Lung (tissue), 12 donors: ENCODE data around the gene PPP2R1A. TPM values are rescaled to one million over a fixed set of nuclear protein-coding genes. Genes with fewer than 3 reads are reported as not detected.

Experiments used
- ATAC-seq: fragments of 200-7000 bp; cut with Tn5 transposase; one replicate; pipeline ENCODE4 v1.9.1; 2020; ENCODE audit warnings: moderate number of reproducible peaks; ENCODE audit not compliant: insufficient read depth, low FRiP score
- DNase-seq, 3 donors: peaks; one replicate each; pipeline ENCODE4 v3.0.0-alpha.2; 2013 to 2017
- H3K27ac ChIP-seq, 2 donors: one replicate each; pipeline ENCODE4 v1.5.1; 2013; ENCODE audit warnings: mild to moderate bottlenecking in 2 of 2, moderate library complexity in 2 of 2, control low read depth in 1 of 2, inconsistent platforms in 1 of 2, low read depth in 1 of 2, low read length in 1 of 2
- H3K27me3 ChIP-seq, 3 donors: one replicate each; pipeline ENCODE4 v1.5.1; 2013; ENCODE audit warnings: low read length in 2 of 3; ENCODE audit not compliant: control insufficient read depth in 3 of 3, insufficient read depth in 3 of 3
- H3K36me3 ChIP-seq, 4 donors: one replicate each; pipeline ENCODE4 v1.5.1; 2013; ENCODE audit warnings: low read length in 4 of 4, mild to moderate bottlenecking in 1 of 4, moderate library complexity in 1 of 4; ENCODE audit not compliant: control insufficient read depth in 4 of 4, insufficient read depth in 4 of 4
- H3K4me1 ChIP-seq, 5 donors: one replicate each; pipeline ENCODE4 v1.5.1; 2013; ENCODE audit warnings: low read length in 5 of 5, mild to moderate bottlenecking in 2 of 5, moderate library complexity in 1 of 5; ENCODE audit not compliant: control insufficient read depth in 5 of 5, insufficient read depth in 5 of 5
- H3K4me3 ChIP-seq: one replicate; pipeline ENCODE4 v1.5.1; 2013; ENCODE audit warnings: mild to moderate bottlenecking, control low read depth, moderate library complexity
- H3K9ac ChIP-seq, 2 donors: one replicate each; pipeline ENCODE4 v1.5.1; 2013; ENCODE audit warnings: low read length in 2 of 2, control low read depth in 1 of 2; ENCODE audit not compliant: insufficient read depth in 1 of 2
- H3K9me3 ChIP-seq, 4 donors: one replicate each; pipeline ENCODE4 v1.5.1; 2013; ENCODE audit warnings: low read length in 3 of 4, mild to moderate bottlenecking in 1 of 4, moderate library complexity in 1 of 4; ENCODE audit not compliant: control insufficient read depth in 4 of 4, insufficient read depth in 3 of 4
- CTCF ChIP-seq: IDR thresholded peaks from 2 replicates; pipeline ENCODE4 v1.5.1; 2012; ENCODE audit warnings: mild to moderate bottlenecking; ENCODE audit errors: control extremely low read depth, extremely low read depth
- WGBS, 2 donors: extraction: QIAGEN DNeasy Blood & Tissue Kit; methylation state at CpG; one replicate each; pipeline ENCODE4 v1.1.7; 2013; 5-methylcytosine and 5-hydroxymethylcytosine counted together
- polyA plus RNA-seq, 2 donors: library from polyadenylated mRNA; stranded (reverse); fragments of 200-250 nt; gene quantifications; one replicate each; pipeline ENCODE4 v1.2.1, GENCODE V29; 2013
- total RNA-seq, 2 donors: library from RNA; depleted of rRNA in 1 of 2; stranded (reverse); fragments of >200 nt in 1 of 2; gene quantifications; one replicate each; pipeline ENCODE4 v1.2.1, GENCODE V29; 2014 to 2021
- donor health status: control.
- donor health status: control.
- donor health status: Bipolar disorder and iron deficiency.
- donor health status: healthy.
- donor health status: DM: yes; HTN: yes; CAD: no.

PPP2R1A gene
- total and polyA plus RNA-seq, 4 donors, result 117 to 250 (median 169) TPM

GRCh38 chr19:52148256-52148655, 41.6 kb upstream of the PPP2R1A start:
- Histone ChIP-seq H3K27ac (no peak overlapping the region), H3K9me3 (peaks cover 0 to 9% (median 2%) of the 10 kb centered on the region in 4 donors), H3K36me3 (peaks cover 0 to 8% (median 1%) of the 10 kb centered on the region in 4 donors), H3K4me3 (no peak overlapping the region), H3K27me3 (no peaks in the 10 kb centered on the region), H3K9ac (no peak overlapping the region), H3K4me1 (no peaks in the 10 kb centered on the region)
- no peak for ATAC-seq
- TF ChIP-seq CTCF, result no peak
- no peak for DNase-seq

GRCh38 chr19:52155596-52156359, 34.1 kb upstream of the PPP2R1A start:
- 98% methylated on average over 15 of the region's 15 CpGs for WGBS, 2 donors
- Histone ChIP-seq H3K9me3 (peaks cover 22 to 45% (median 23%) of the 10 kb centered on the region in 4 donors), H3K9ac (no peak overlapping the region), H3K4me3 (no peak overlapping the region), H3K4me1 (no peaks in the 10 kb centered on the region), H3K36me3 (peaks cover 12 to 48% (median 39%) of the 10 kb centered on the region in 4 donors), H3K27ac (no peak overlapping the region), H3K27me3 (no peaks in the 10 kb centered on the region)
- no peak for DNase-seq
- ATAC-seq, result no peak
- no peak for TF ChIP-seq CTCF

GRCh38 chr19:52170304-52170703, 19.5 kb upstream of the PPP2R1A start:
- H3K27ac ChIP-seq, result peak overlapping the region; percentile 39 to 63

More at GRCh38 chr19:52170304-52170703, 19.5 kb upstream of the PPP2R1A start:
- WGBS, 2 donors, result 7 to 25% methylated on average over 5 of the region's 5 CpGs
- TF ChIP-seq CTCF, result no peak
- Histone ChIP-seq H3K4me1 (peaks cover 4 to 16% (median 6%) of the 10 kb centered on the region in 5 donors), H3K9ac (peak overlapping the region; percentile 64 to 98), H3K9me3 (peaks cover 0 to 2% (median 0%) of the 10 kb centered on the region in 4 donors), H3K4me3 (peak overlapping the region; percentile 47), H3K36me3 (peaks cover 6 to 24% (median 15%) of the 10 kb centered on the region in 4 donors), H3K27me3 (no peaks in the 10 kb centered on the region)
- no peak for DNase-seq
- ATAC-seq, result no peak
